Germinal center (tissue), 1 donor: ENCODE data around the gene CIITA.
"Not testable (repeated sequence)": the region's sequence is repeated elsewhere in the genome, so short reads cannot be mapped to it uniquely, and the experiment has no call there.

Experiments
- DNase-seq: peaks from one replicate; pipeline ENCODE4 v3.0.0; 2012; ENCODE audit warnings: mixed read lengths, low spot score

CIITA gene

GRCh38 chr16:10950393-10950792, 73.4 kb downstream of the CIITA start:
- no peak for DNase-seq

- DNase-seq: no peak
These were observed 74.0 kb downstream of the CIITA start for GRCh38 chr16:10951026-10951425.

- no peak for DNase-seq
These were observed 77.9 kb downstream of the CIITA start for GRCh38 chr16:10954903-10955302.

GRCh38 chr16:10957771-10958482, 80.9 kb downstream of the CIITA start:
- no peak for DNase-seq

- DNase-seq: no peak
These were observed 82.2 kb downstream of the CIITA start for GRCh38 chr16:10959161-10959560.

GRCh38 chr16:10961231-10961630, 84.2 kb downstream of the CIITA start:
- DNase-seq: no peak

- peak; percentile 78 for DNase-seq
These were observed 87.3 kb downstream of the CIITA start for GRCh38 chr16:10964039-10964890.

GRCh38 chr16:10964891-10965326, 87.9 kb downstream of the CIITA start:
- DNase-seq: no peak

- DNase-seq: peak; percentile 47
These were observed 88.5 kb downstream of the CIITA start for GRCh38 chr16:10965440-10966061.

- DNase-seq: no peak
These were observed 89.1 kb downstream of the CIITA start for GRCh38 chr16:10966129-10966528.

GRCh38 chr16:10966559-10966958, 89.6 kb downstream of the CIITA start:
- not testable (repeated sequence) for DNase-seq

GRCh38 chr16:10967986-10968385, 91.0 kb downstream of the CIITA start:
- no peak for DNase-seq

GRCh38 chr16:10968498-10968897, 91.5 kb downstream of the CIITA start:
- no peak for DNase-seq

- no peak for DNase-seq
These were observed 92.6 kb downstream of the CIITA start for GRCh38 chr16:10969615-10970014.

- no peak for DNase-seq
These were observed 93.1 kb downstream of the CIITA start for GRCh38 chr16:10970065-10970464.

- peak; percentile 43 for DNase-seq
These were observed 94.6 kb downstream of the CIITA start for GRCh38 chr16:10971560-10971961.

- DNase-seq: no peak
These were observed 95.3 kb downstream of the CIITA start for GRCh38 chr16:10972108-10972818.

- no peak for DNase-seq
These were observed 95.9 kb downstream of the CIITA start for GRCh38 chr16:10972819-10973464.

GRCh38 chr16:10976634-10977033, 99.6 kb downstream of the CIITA start:
- no peak for DNase-seq

- no peak for DNase-seq
These were observed 101.1 kb downstream of the CIITA start for GRCh38 chr16:10978124-10978523.

- DNase-seq: no peak
These were observed 102.0 kb downstream of the CIITA start for GRCh38 chr16:10978871-10979446.
